ENCODE data around the gene NNAT.
"Not testable (repeated sequence)": the region's sequence is repeated elsewhere in the genome, so short reads cannot be mapped to it uniquely, and the experiment has no call there.

Gene NNAT

GRCh38 chr20:37479266-37479665 is 41.8 kb upstream of the NNAT start:
- H3K4me3 ChIP-seq (ENCODE audit: low read depth, low read length), result no peak overlapping the region
- no peak for TF ChIP-seq CTCF (IDR thresholded peaks at IDR 0.05; ENCODE audit: low read depth, low read length, missing control alignments)
- DNase-seq (ENCODE audit: low read depth), result no peak
- in situ Hi-C loops (cut with HindIII; ENCODE audit: low sequenced_read_pairs), result no loop called here

DNA sequence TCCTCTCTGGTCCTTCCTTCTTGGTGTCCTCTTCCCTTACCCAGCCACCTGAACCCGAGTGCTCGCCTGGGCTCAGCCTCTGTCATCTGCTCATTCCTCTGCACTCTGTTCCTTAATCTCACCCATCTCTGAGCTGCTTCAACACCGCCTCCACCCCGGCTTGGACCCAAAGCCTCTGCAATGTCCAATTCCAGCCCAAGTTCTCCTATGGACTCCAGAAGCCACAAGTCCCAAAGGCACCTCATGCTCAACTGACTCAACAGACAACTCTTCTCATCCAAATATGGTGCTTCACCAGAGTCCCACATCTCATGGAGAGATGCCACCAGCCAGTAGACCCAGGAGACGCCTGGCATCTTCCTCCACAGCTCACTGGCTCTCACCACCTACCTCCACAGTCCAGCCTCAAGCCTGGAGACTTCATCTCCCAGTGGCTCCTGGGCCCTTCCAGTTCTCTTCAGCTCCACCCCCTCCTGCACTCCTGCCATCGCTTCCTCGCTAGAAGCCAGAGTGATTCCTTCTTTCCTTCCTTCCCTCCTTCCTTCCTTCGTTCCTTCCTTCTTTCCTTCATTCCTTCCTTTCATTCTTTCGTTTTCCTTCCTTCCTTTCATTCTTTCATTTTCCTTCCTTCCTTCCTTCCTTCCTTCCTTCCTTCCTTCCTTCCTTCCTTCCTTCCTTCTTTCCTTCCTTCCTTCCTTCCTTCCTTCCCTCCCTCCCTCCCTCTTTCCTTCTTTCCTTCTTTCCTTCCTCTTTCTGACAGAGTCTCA is 40.9 kb upstream of the NNAT start:
- in situ Hi-C loops (cut with HindIII; ENCODE audit: low sequenced_read_pairs), result no loop called here
- TF ChIP-seq CTCF (IDR thresholded peaks at IDR 0.05; ENCODE audit: low read depth, low read length, missing control alignments), result no peak

GRCh38 chr20:37480919-37481318 is 40.1 kb upstream of the NNAT start:
- no peak for DNase-seq (ENCODE audit: low read depth)
- H3K4me3 ChIP-seq (ENCODE audit: low read depth, low read length), result no peak overlapping the region
- no peak for TF ChIP-seq CTCF (IDR thresholded peaks at IDR 0.05; ENCODE audit: low read depth, low read length, missing control alignments)
- in situ Hi-C loops (cut with HindIII; ENCODE audit: low sequenced_read_pairs), result no loop called here

More for the DNA sequence above, 40.9 kb upstream of the NNAT start:
- H3K4me3 ChIP-seq (ENCODE audit: low read depth, low read length), result no peak overlapping the region
- no peak for DNase-seq (ENCODE audit: low read depth)

GRCh38 chr20:37481610-37482009 is 39.4 kb upstream of the NNAT start:
- DNase-seq (ENCODE audit: low read depth), result no peak
- H3K4me3 ChIP-seq (ENCODE audit: low read depth, low read length), result no peak overlapping the region
- no peak for TF ChIP-seq CTCF (IDR thresholded peaks at IDR 0.05; ENCODE audit: low read depth, low read length, missing control alignments)
- in situ Hi-C loops (cut with HindIII; ENCODE audit: low sequenced_read_pairs), result no loop called here

- no peak overlapping the region for H3K4me3 ChIP-seq (ENCODE audit: low read depth, low read length)
- in situ Hi-C loops (cut with HindIII; ENCODE audit: low sequenced_read_pairs), result no loop called here
- no peak for DNase-seq (ENCODE audit: low read depth)
- no peak for TF ChIP-seq CTCF (IDR thresholded peaks at IDR 0.05; ENCODE audit: low read depth, low read length, missing control alignments)
Measured at GRCh38 chr20:37484331-37484730, 36.7 kb upstream of the NNAT start.

DNA sequence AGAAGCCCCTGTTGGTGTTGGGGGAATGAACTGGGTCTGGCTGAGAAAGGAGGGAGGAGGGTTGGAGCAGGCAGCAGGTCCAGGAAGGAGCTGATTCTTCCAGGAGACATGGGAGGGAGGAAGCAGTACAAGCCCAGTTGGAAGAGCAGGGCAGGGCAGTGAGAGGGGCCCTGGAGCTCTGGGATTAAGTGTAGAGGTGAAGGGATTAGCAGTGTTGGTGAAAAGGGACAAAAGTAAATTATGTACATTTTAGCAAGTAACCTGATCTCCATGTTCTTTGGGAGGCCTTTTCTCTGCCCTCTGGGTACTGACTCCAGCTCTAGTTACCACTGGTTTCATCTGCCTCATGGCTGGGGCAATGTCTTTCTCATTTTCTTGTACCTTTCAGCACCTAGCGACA is 34.8 kb upstream of the NNAT start:
- H3K4me3 ChIP-seq (ENCODE audit: low read depth, low read length); DNase-seq (ENCODE audit: low read depth); in situ Hi-C loops (cut with HindIII; ENCODE audit: low sequenced_read_pairs): not testable (repeated sequence)

DNA sequence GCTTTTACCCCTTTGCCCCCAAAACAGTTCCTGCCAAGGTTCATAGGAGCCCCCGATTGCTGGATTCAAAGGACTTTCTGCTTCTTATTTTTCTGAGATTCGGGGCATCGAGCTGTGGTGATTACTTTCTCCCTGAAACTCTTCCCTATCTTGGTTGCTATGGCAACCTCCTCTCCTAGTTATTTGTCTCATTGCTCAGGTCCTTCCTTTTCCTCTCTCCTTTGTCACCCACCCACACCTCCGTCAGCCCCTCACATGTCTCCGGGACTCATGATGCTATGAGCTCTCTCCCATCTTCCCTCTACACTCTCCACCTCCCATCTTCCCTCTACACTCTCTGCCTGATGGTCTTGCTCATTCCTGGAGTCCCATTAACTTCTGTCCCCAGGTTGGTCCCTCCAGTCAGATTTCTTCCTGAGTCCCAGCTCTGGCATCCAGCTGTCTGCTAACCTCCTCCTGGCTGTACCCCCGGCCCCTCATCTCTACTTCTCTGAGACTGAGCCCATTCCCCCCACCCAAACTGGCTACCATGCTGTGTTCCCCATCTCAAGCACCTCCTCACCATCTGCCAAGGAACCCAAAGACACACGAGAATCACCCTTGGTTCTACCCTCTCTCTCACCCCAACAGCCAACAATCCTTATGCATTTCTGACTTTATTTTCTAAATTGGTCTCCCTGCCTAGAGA is 30.2 kb upstream of the NNAT start:
- in situ Hi-C loops (cut with HindIII; ENCODE audit: low sequenced_read_pairs), result no loop called here
- no peak for DNase-seq (ENCODE audit: low read depth)

More for the DNA sequence above, 30.2 kb upstream of the NNAT start:
- no peak overlapping the region for H3K4me3 ChIP-seq (ENCODE audit: low read depth, low read length)
- no peak for TF ChIP-seq CTCF (IDR thresholded peaks at IDR 0.05; ENCODE audit: low read depth, low read length, missing control alignments)

Data from astrocyte of the cerebellum (primary cell).